B cell (primary cell): Measurements from ENCODE around the gene GLRX. TPM values are rescaled to one million over a fixed set of nuclear protein-coding genes. Genes with fewer than 3 reads are reported as not detected.

Source experiments
- ATAC-seq: fragments of 200-7000 bp; cut with Tn5 transposase; one replicate; pipeline ENCODE4 v1.10.0; 2021; ENCODE audit warnings: low read depth, mild to moderate bottlenecking, moderate number of reproducible peaks, moderate library complexity
- CTCF ChIA-PET: fragments of 350-600 bp; sonication (Branson Sonifier 250); formaldehyde crosslinking; loops from one replicate; lab custom pipeline; 2021; ENCODE audit warnings: antibody characterized with exemption, inconsistent platforms; lab: Charles Lee
- POLR2A ChIA-PET: fragments of 350-600 bp; sonication (Branson Sonifier 250); formaldehyde crosslinking; loops from one replicate; lab custom pipeline; 2021; ENCODE audit warnings: antibody characterized with exemption; lab: Charles Lee
- DNase-seq: peaks from one replicate; pipeline ENCODE4 v3.0.0; 2013
- H2AFZ ChIP-seq: 2 replicates; pipeline ENCODE4 v1.6.1; 2012; ENCODE audit warnings: mild to moderate bottlenecking, low read depth, low read length; ENCODE audit not compliant: insufficient read depth, poor library complexity, severe bottlenecking
- H3K27ac ChIP-seq, 2 donors: 1 replicate in 1 of 2; 2 replicates in 1 of 2; pipeline ENCODE4 v1.5.1; 2012 to 2013; ENCODE audit warnings: low read length in 2 of 2, mild to moderate bottlenecking in 2 of 2, moderate library complexity in 1 of 2
- H3K27me3 ChIP-seq, 4 experiments: fragments of 200-600 bp in 1 of 4; sonication (generic) in 1 of 4; replicated peaks in 1 of 4; 1 replicate in 2 of 4; 2 replicates in 2 of 4; pipeline versions ENCODE4 v1.6.1 to v1.7.0; 2013 to 2016; ENCODE audit warnings: low read length in 3 of 4, mild to moderate bottlenecking in 2 of 4, mixed read lengths in 1 of 4, moderate library complexity in 1 of 4; ENCODE audit not compliant: insufficient read depth in 4 of 4, control insufficient read depth in 3 of 4; ENCODE audit errors: control extremely low read depth in 1 of 4
- H3K36me3 ChIP-seq, 2 experiments: replicated peaks in 1 of 2; 1 replicate in 1 of 2; 2 replicates in 1 of 2; pipeline versions ENCODE4 v1.6.1 to v1.7.1; 2013; ENCODE audit warnings: low read length in 1 of 2; ENCODE audit not compliant: insufficient read depth in 2 of 2, control insufficient read depth in 1 of 2; ENCODE audit errors: control extremely low read depth in 1 of 2, extremely low read depth in 1 of 2
- H3K4me1 ChIP-seq, 2 donors: fragments of 200-600 bp in 1 of 2; sonication (generic) in 1 of 2; 1 replicate in 1 of 2; 2 replicates in 1 of 2; pipeline versions ENCODE4 v1.5.1 to v1.6.1; 2013 to 2017; ENCODE audit warnings: low read length in 2 of 2; ENCODE audit not compliant: control insufficient read depth in 2 of 2, insufficient read depth in 2 of 2
- H3K4me2 ChIP-seq: replicated peaks from 2 replicates; pipeline ENCODE3; 2012; ENCODE audit warnings: mild to moderate bottlenecking, low read depth, low read length; ENCODE audit not compliant: poor library complexity, severe bottlenecking
- H3K4me3 ChIP-seq, 5 experiments: fragments of 200-600 bp in 1 of 5; sonication (generic) in 1 of 5; 1 replicate in 3 of 5; 2 replicates in 2 of 5; pipeline versions ENCODE4 v1.5.1 to v1.7.0; 2011 to 2016; ENCODE audit warnings: low read length in 4 of 5, mild to moderate bottlenecking in 4 of 5, low read depth in 2 of 5, control low read depth in 1 of 5, moderate library complexity in 1 of 5; ENCODE audit not compliant: insufficient read depth in 1 of 5; ENCODE audit errors: control extremely low read depth in 1 of 5, extremely low read depth in 1 of 5
- H3K79me2 ChIP-seq: fragments of 200-600 bp; sonication (generic); one replicate; pipeline ENCODE4 v1.6.0; 2016; ENCODE audit warnings: low read length; ENCODE audit not compliant: control insufficient read depth, insufficient read depth
- H3K9ac ChIP-seq: fragments of 200-600 bp; sonication (generic); 2 replicates; pipeline ENCODE4 v1.6.1; 2017; ENCODE audit warnings: mild to moderate bottlenecking, low read length, moderate library complexity
- H3K9me3 ChIP-seq, 3 donors: one replicate each; pipeline versions ENCODE4 v1.6.1 to v1.7.1; 2013; ENCODE audit warnings: low read length in 2 of 3; ENCODE audit not compliant: control insufficient read depth in 2 of 3, insufficient read depth in 1 of 3; ENCODE audit errors: control extremely low read depth in 1 of 3
- H4K20me1 ChIP-seq: 2 replicates; pipeline ENCODE4 v1.6.0; 2012; ENCODE audit warnings: mild to moderate bottlenecking, low read length; ENCODE audit not compliant: insufficient read depth, control insufficient read depth, poor library complexity, severe bottlenecking
- H3K27ac Mint-ChIP-seq: one replicate; pipeline ENCODE4 v1.8.0; 2021; ENCODE audit warnings: mixed read lengths
- H3K27me3 Mint-ChIP-seq: one replicate; pipeline ENCODE4 v1.8.0; 2021; ENCODE audit warnings: mixed read lengths
- H3K4me1 Mint-ChIP-seq: one replicate; pipeline ENCODE4 v1.8.0; 2021; ENCODE audit warnings: mixed read lengths
- H3K4me3 Mint-ChIP-seq: one replicate; pipeline ENCODE4 v1.8.0; 2021; ENCODE audit warnings: mixed read lengths
- H3K9me3 Mint-ChIP-seq: one replicate; pipeline ENCODE4 v1.8.0; 2022; ENCODE audit warnings: mixed read lengths; ENCODE audit not compliant: insufficient read depth
- EZH2 ChIP-seq: IDR thresholded peaks from 2 replicates; pipeline ENCODE4 v1.6.1; 2012; ENCODE audit warnings: borderline replicate concordance, low read depth, mild to moderate bottlenecking, moderate library complexity, low read length; ENCODE audit not compliant: insufficient read depth, poor library complexity, severe bottlenecking
- WGBS: methylation state at CpG from one replicate; pipeline ENCODE4 v1.1.5; 2013; ENCODE audit warnings: missing lambda C conversion rate; ENCODE audit not compliant: insufficient coverage; 5-methylcytosine and 5-hydroxymethylcytosine counted together
- intact Hi-C: fragments of 100-400 bp; cut with micrococcal nuclease; formaldehyde crosslinking; loops from one replicate; pipeline ENCODE4 v1.10.0; 2022
- polyA plus RNA-seq: library from polyadenylated mRNA; depleted of rRNA; stranded (reverse); fragments of >200 nt; gene quantifications from 2 replicates; pipeline ENCODE4 v1.2.3, GENCODE V29; 2012
- total RNA-seq, 2 donors: library from RNA; stranded (reverse); fragments of 120-200 nt in 1 of 2; gene quantifications; 1 replicate in 1 of 2; 2 replicates in 1 of 2; pipeline versions ENCODE4 v1.2.3 to v1.2.4, GENCODE V29; 2013 to 2022
- TF ChIP-seq, protein P1 (sequence below): fragments of 200-600 bp; IDR thresholded peaks from one replicate; pipeline ENCODE4 v1.8.0; 2022; ENCODE audit warnings: antibody characterized with exemption, mild to moderate bottlenecking

GLRX gene
- total and polyA plus RNA-seq, 2 donors (not counting 1 experiment from before 2014, with no cell fraction given) = 44.6 to 54.8 TPM

DNA sequence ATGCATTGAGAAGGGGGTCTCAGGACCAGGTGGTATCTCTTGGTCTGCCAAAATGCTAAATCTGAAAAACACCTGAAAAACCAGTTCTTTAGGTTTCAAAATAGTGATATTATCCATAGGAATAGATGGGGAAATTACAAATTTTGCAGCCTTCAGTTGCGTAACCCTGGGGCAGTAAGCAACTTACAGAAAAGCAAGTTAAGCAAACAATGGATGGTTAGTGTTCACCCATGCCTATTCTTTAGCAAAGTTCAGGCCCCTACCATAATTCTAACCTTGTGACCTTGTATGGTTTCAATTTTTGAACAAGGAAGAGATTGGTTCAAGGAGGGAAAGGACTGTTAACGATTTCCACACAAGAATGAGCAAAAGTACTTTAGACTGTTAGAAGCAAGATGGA, 24.5 kb downstream of the GLRX start:
- Mint-ChIP-seq H3K4me1 (no peaks in the 10 kb centered on the region), H3K9me3 (no peaks in the 10 kb centered on the region), H3K27ac (no peak overlapping the region), H3K27me3 (no peaks in the 10 kb centered on the region), H3K4me3 (no peak overlapping the region)
- H3K27me3 ChIP-seq = no peaks in the 10 kb centered on the region
- H3K27ac ChIP-seq = no peak overlapping the region
- ATAC-seq = no peak
- H3K36me3 ChIP-seq = no peaks in the 10 kb centered on the region
- H4K20me1 ChIP-seq = no peaks in the 10 kb centered on the region
- H3K9me3 ChIP-seq = no peaks in the 10 kb centered on the region
- H3K4me2 ChIP-seq = no peak overlapping the region
- no peak overlapping the region for H3K4me3 ChIP-seq
- peaks cover 3% of the 10 kb centered on the region for H3K79me2 ChIP-seq
- WGBS = 100% methylated on average over 1 of the region's 2 CpGs
- no peak overlapping the region for H2AFZ ChIP-seq
- H3K4me1 ChIP-seq = no peaks in the 10 kb centered on the region
- intact Hi-C loops = no loop called here
- no peak for DNase-seq
- no peak overlapping the region for H3K9ac ChIP-seq
- POLR2A ChIA-PET = no interaction called here
- CTCF ChIA-PET = interaction anchor here (1.4 to 3.0 kb wide), 2 partner anchors 16 kb away, joined by 5 to 13 read pairs; no protein-coding TSS in a partner anchor
- TF ChIP-seq EZH2 = no peak

DNA sequence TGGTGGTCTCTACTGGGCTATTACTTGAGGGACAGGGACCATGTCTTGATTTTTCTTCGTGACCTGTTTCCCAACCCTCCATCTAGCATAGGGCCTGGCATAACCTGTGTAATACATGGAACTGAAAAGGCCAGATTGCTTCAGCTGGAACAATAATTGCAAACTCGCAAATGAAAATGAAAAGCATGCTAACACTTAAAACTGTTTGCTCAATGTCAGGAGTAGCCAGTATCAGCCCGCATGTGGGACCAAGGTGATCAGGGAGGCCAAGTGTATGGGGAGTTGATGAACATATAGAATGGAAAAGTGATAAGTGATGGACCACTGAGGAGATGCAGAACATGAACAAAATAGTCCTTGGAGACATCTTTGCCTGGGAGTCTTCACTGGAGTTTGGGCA, 25.2 kb downstream of the GLRX start:
- TF ChIP-seq, protein P1, sequence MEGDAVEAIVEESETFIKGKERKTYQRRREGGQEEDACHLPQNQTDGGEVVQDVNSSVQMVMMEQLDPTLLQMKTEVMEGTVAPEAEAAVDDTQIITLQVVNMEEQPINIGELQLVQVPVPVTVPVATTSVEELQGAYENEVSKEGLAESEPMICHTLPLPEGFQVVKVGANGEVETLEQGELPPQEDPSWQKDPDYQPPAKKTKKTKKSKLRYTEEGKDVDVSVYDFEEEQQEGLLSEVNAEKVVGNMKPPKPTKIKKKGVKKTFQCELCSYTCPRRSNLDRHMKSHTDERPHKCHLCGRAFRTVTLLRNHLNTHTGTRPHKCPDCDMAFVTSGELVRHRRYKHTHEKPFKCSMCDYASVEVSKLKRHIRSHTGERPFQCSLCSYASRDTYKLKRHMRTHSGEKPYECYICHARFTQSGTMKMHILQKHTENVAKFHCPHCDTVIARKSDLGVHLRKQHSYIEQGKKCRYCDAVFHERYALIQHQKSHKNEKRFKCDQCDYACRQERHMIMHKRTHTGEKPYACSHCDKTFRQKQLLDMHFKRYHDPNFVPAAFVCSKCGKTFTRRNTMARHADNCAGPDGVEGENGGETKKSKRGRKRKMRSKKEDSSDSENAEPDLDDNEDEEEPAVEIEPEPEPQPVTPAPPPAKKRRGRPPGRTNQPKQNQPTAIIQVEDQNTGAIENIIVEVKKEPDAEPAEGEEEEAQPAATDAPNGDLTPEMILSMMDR = no peak
- TF ChIP-seq EZH2 = no peak
- Histone ChIP-seq H3K4me2 (no peak overlapping the region), H4K20me1 (no peaks in the 10 kb centered on the region), H2AFZ (no peak overlapping the region), H3K9ac (no peak overlapping the region), H3K4me1 (no peaks in the 10 kb centered on the region), H3K79me2 (no peaks in the 10 kb centered on the region), H3K4me3 (no peak overlapping the region), H3K27ac (no peak overlapping the region), H3K36me3 (no peaks in the 10 kb centered on the region), H3K9me3 (no peaks in the 10 kb centered on the region), H3K27me3 (no peaks in the 10 kb centered on the region)
- no peak for ATAC-seq
- intact Hi-C loops = no loop called here
- no peak for DNase-seq
- Mint-ChIP-seq H3K27ac (no peak overlapping the region), H3K4me1 (no peaks in the 10 kb centered on the region), H3K4me3 (no peak overlapping the region), H3K9me3 (no peaks in the 10 kb centered on the region), H3K27me3 (no peaks in the 10 kb centered on the region)
- POLR2A ChIA-PET = no interaction called here
- CTCF ChIA-PET = interaction anchor here (1.0 to 3.0 kb wide), 2 partner anchors 11 to 16 kb away, joined by 3 to 13 read pairs; no protein-coding TSS in a partner anchor
- WGBS = 93% methylated on average over 3 of the region's 3 CpGs
